ENCODE results near the gene CORO2B.

Gene CORO2B

DNA sequence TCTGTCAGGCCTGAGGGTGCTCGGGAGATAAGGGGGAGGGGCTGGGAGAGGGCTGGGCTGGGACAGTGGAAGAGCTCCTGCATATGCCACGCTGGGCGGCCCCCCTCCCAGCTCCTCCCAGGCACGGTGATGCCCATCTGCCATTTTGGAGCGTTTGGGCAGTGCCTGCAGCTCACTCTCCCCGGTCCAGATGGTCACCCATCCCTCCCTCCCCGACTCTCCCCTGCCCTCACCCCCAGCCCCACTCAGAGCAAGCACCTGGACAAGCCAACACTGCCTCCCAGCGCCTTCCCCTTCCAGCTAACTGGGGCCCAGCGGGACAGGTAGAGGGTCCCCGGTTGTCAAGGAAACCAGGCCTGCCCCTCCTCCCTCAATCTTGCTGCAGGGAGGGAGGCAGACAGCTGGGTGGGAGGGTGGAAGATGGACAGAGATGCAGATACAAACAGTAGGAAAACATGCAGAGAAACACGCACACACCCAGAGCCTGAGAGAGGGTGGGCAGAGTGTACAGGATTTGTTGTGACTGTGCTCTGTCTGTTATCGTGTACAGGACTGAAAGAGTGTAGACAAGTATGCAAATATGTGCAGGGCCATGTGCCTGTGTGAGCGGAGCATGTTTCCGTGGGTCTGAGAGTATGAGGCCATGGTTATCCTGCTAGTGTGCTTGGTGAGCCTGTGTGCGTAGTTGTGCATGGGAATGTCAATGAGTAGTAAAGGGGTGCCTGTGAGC lies 17.5 kb upstream of the CORO2B start:
- Histone ChIP-seq H3K27me3 (ENCODE audit: insufficient read depth, poor library complexity, severe bottlenecking) (peaks cover 9% of the 10 kb centered on the region), H3K4me3 (replicated peaks; ENCODE audit: insufficient read depth, low read length) (no peak overlapping the region), H3K27ac (replicated peaks) (no peak overlapping the region)
- no peak for TF ChIP-seq POLR2AphosphoS5 (IDR thresholded peaks at IDR 0.05; ENCODE audit: low read depth)
- no peak for TF ChIP-seq SPI1 (IDR thresholded peaks at IDR 0.05; ENCODE audit: borderline replicate concordance, low read depth)
- TF ChIP-seq, protein P1, sequence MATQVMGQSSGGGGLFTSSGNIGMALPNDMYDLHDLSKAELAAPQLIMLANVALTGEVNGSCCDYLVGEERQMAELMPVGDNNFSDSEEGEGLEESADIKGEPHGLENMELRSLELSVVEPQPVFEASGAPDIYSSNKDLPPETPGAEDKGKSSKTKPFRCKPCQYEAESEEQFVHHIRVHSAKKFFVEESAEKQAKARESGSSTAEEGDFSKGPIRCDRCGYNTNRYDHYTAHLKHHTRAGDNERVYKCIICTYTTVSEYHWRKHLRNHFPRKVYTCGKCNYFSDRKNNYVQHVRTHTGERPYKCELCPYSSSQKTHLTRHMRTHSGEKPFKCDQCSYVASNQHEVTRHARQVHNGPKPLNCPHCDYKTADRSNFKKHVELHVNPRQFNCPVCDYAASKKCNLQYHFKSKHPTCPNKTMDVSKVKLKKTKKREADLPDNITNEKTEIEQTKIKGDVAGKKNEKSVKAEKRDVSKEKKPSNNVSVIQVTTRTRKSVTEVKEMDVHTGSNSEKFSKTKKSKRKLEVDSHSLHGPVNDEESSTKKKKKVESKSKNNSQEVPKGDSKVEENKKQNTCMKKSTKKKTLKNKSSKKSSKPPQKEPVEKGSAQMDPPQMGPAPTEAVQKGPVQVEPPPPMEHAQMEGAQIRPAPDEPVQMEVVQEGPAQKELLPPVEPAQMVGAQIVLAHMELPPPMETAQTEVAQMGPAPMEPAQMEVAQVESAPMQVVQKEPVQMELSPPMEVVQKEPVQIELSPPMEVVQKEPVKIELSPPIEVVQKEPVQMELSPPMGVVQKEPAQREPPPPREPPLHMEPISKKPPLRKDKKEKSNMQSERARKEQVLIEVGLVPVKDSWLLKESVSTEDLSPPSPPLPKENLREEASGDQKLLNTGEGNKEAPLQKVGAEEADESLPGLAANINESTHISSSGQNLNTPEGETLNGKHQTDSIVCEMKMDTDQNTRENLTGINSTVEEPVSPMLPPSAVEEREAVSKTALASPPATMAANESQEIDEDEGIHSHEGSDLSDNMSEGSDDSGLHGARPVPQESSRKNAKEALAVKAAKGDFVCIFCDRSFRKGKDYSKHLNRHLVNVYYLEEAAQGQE (IDR thresholded peaks at IDR 0.05; ENCODE audit: insufficient replicate concordance, low read depth), result no peak
- TF ChIP-seq, protein P2, sequence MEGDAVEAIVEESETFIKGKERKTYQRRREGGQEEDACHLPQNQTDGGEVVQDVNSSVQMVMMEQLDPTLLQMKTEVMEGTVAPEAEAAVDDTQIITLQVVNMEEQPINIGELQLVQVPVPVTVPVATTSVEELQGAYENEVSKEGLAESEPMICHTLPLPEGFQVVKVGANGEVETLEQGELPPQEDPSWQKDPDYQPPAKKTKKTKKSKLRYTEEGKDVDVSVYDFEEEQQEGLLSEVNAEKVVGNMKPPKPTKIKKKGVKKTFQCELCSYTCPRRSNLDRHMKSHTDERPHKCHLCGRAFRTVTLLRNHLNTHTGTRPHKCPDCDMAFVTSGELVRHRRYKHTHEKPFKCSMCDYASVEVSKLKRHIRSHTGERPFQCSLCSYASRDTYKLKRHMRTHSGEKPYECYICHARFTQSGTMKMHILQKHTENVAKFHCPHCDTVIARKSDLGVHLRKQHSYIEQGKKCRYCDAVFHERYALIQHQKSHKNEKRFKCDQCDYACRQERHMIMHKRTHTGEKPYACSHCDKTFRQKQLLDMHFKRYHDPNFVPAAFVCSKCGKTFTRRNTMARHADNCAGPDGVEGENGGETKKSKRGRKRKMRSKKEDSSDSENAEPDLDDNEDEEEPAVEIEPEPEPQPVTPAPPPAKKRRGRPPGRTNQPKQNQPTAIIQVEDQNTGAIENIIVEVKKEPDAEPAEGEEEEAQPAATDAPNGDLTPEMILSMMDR (IDR thresholded peaks at IDR 0.05; ENCODE audit: insufficient read depth, low read length), result no peak
- no peak for TF ChIP-seq GABPA (IDR thresholded peaks at IDR 0.05; ENCODE audit: low read depth)
- no peak for DNase-seq (ENCODE audit: low read depth in 1 of 2, low spot score in 1 of 2)

DNA sequence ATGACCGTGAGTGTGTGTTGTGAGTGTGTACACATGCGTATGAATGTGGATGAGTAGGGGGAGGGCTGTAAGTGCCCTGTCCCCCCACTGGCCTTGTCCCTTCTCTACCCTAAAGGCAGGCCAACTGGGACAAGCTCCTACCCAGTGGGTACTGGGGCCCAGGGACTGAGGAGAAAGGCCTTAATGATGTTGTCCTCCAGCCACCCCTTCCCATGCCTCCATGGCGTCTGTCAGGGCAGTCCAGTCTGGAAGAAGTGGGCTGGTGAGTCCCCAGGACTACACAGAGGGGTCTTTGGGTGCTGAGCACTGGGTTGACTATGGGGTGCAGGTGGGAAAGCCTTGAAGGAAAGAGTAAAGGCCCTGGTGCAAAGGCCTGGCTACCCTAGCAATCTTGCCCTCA lies 16.9 kb upstream of the CORO2B start:
- Histone ChIP-seq H3K27ac (replicated peaks) (no peak overlapping the region), H3K27me3 (ENCODE audit: insufficient read depth, poor library complexity, severe bottlenecking) (peaks cover 9% of the 10 kb centered on the region), H3K4me3 (replicated peaks; ENCODE audit: insufficient read depth, low read length) (no peak overlapping the region)
- no peak for DNase-seq (ENCODE audit: low read depth in 1 of 2, low spot score in 1 of 2)
- no peak for TF ChIP-seq POLR2AphosphoS5 (IDR thresholded peaks at IDR 0.05; ENCODE audit: low read depth)
- no peak for TF ChIP-seq GABPA (IDR thresholded peaks at IDR 0.05; ENCODE audit: low read depth)
- TF ChIP-seq, protein P1 (IDR thresholded peaks at IDR 0.05; ENCODE audit: insufficient replicate concordance, low read depth), result no peak
- TF ChIP-seq, protein P2 (IDR thresholded peaks at IDR 0.05; ENCODE audit: insufficient read depth, low read length), result no peak
- no peak for TF ChIP-seq SPI1 (IDR thresholded peaks at IDR 0.05; ENCODE audit: borderline replicate concordance, low read depth)

DNA sequence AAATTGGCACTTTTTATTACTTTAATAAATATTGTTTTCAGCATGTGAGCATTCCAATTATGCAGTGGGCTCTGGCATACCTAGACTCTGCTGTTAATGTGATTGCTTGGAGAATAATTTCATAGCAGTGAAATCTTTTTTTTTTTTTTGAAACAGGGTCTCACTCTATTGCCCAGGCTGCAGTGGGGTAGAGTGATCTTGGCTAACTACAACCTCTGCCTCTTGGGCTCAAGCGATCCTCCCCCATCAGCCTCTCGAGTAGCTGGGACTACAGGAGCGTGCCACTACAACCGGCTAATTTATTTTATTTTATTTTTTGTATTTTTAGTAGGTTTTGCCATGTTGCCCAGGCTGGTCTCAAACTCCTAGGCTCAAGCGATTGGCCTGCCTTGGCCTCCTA lies 14.6 kb upstream of the CORO2B start:
- TF ChIP-seq, protein P1 (IDR thresholded peaks at IDR 0.05; ENCODE audit: insufficient replicate concordance, low read depth), result no peak
- no peak for TF ChIP-seq GABPA (IDR thresholded peaks at IDR 0.05; ENCODE audit: low read depth)
- TF ChIP-seq, protein P2 (IDR thresholded peaks at IDR 0.05; ENCODE audit: insufficient read depth, low read length), result no peak
- TF ChIP-seq SPI1 (IDR thresholded peaks at IDR 0.05; ENCODE audit: borderline replicate concordance, low read depth), result no peak
- no peak for TF ChIP-seq POLR2AphosphoS5 (IDR thresholded peaks at IDR 0.05; ENCODE audit: low read depth)
- peaks cover 2% of the 10 kb centered on the region for H3K27me3 ChIP-seq (ENCODE audit: insufficient read depth, poor library complexity, severe bottlenecking)
- H3K27ac ChIP-seq (replicated peaks), result no peak overlapping the region
- no peak overlapping the region for H3K4me3 ChIP-seq (replicated peaks; ENCODE audit: insufficient read depth, low read length)
- DNase-seq (ENCODE audit: low read depth in 1 of 2, low spot score in 1 of 2), result no peak
